HepG2 (cell line): ENCODE results near the gene MXD3. TPM values are rescaled to one million over a fixed set of nuclear protein-coding genes. Genes with fewer than 3 reads are reported as not detected.

Source experiments
- ADNP ChIP-seq: sonication (generic); formaldehyde crosslinking; IDR thresholded peaks from 2 replicates; pipeline ENCODE4 v1.4.0; 2020; ENCODE audit warnings: missing genetic modification reagents
- ATF6 ChIP-seq: sonication (generic); formaldehyde crosslinking; conservative IDR thresholded peaks from 2 replicates; pipeline ENCODE4 v1.4.0; 2020; ENCODE audit warnings: missing genetic modification reagents
- CCAR2 ChIP-seq: fragments of 200-400 bp; formaldehyde crosslinking; optimal IDR thresholded peaks from 2 replicates; pipeline ENCODE3; 2018; ENCODE audit warnings: low read depth, mild to moderate bottlenecking, low read length, moderate library complexity
- CSRNP2 ChIP-seq: sonication (generic); formaldehyde crosslinking; conservative IDR thresholded peaks from 2 replicates; pipeline ENCODE4 v1.8.0; 2022; ENCODE audit warnings: low read depth, missing genetic modification reagents
- ERF ChIP-seq: IDR thresholded peaks from 2 replicates; pipeline ENCODE4 v1.6.1; 2018; ENCODE audit warnings: missing biosample characterization, missing genetic modification reagents
- FOXA1 ChIP-seq, 2 experiments: fragments of 450-650 bp in 1 of 2; sonication (generic) in 1 of 2; formaldehyde crosslinking in 1 of 2; IDR thresholded peaks; 2 replicates each; pipeline versions ENCODE4 v1.4.0 to v1.6.1; 2016 to 2020; ENCODE audit warnings: missing genetic modification reagents in 1 of 2
- GABPB1 ChIP-seq: IDR thresholded peaks from 2 replicates; pipeline ENCODE4 v1.6.1; 2016; ENCODE audit warnings: mild to moderate bottlenecking, missing genetic modification reagents, moderate library complexity, missing compliant biosample characterization
- LRRFIP1 ChIP-seq: sonication (generic); formaldehyde crosslinking; conservative IDR thresholded peaks from 2 replicates; pipeline ENCODE4 v1.4.0; 2020; ENCODE audit warnings: missing genetic modification reagents
- MTERF4 ChIP-seq: sonication (generic); formaldehyde crosslinking; IDR thresholded peaks from 2 replicates; pipeline ENCODE4 v1.8.0; 2023; ENCODE audit warnings: mild to moderate bottlenecking, missing genetic modification reagents
- NPAS2 ChIP-seq: sonication (generic); formaldehyde crosslinking; IDR thresholded peaks from 2 replicates; pipeline ENCODE4 v1.8.0; 2022; ENCODE audit warnings: mild to moderate bottlenecking, missing genetic modification reagents, borderline replicate concordance
- ZBTB21 ChIP-seq: sonication (generic); formaldehyde crosslinking; IDR thresholded peaks from 2 replicates; pipeline ENCODE4 v1.4.0; 2020; ENCODE audit warnings: missing genetic modification reagents
- ZFP41 ChIP-seq: sonication (generic); formaldehyde crosslinking; IDR thresholded peaks from 2 replicates; pipeline ENCODE4 v1.4.0; 2020; ENCODE audit warnings: mild to moderate bottlenecking, missing genetic modification reagents, borderline replicate concordance
- ZNF18 ChIP-seq: sonication (generic); formaldehyde crosslinking; IDR thresholded peaks from 2 replicates; pipeline ENCODE4 v1.8.0; 2022; ENCODE audit warnings: mild to moderate bottlenecking, missing genetic modification reagents; ENCODE audit not compliant: insufficient replicate concordance
- ZNF513 ChIP-seq: sonication (generic); formaldehyde crosslinking; conservative IDR thresholded peaks from 2 replicates; pipeline ENCODE4 v1.5.0; 2020; ENCODE audit warnings: missing genetic modification reagents
- ZNF704 ChIP-seq: sonication (generic); formaldehyde crosslinking; IDR thresholded peaks from 2 replicates; pipeline ENCODE4 v1.8.1; 2023; ENCODE audit warnings: mild to moderate bottlenecking, inconsistent platforms, moderate library complexity, missing genetic modification reagents, borderline replicate concordance
- polyA plus RNA-seq, 8 experiments: library from polyadenylated mRNA; depleted of rRNA in 3 of 8; stranded (reverse) in 7 of 8; unstranded in 1 of 8; fragments of >200 nt; fragmentation: Illumina TruSeq in 4 of 8; extraction: Trizol in 4 of 8; gene quantifications; 2 replicates each; pipeline versions ENCODE4 v1.2.1 to v1.2.3, GENCODE V29; 2011 to 2016; ENCODE audit warnings: low read depth in 4 of 8, missing spikeins in 1 of 8, mixed read lengths in 1 of 8; ENCODE audit not compliant: insufficient read depth in 1 of 8
- total RNA-seq, 5 experiments: library from RNA; depleted of rRNA; stranded (reverse); fragments of >200 nt; fragmentation: Illumina TruSeq; extraction: Trizol; gene quantifications; 2 replicates each; pipeline ENCODE4 v1.2.3, GENCODE V29; 2016; ENCODE audit warnings: low read depth in 1 of 5

The MXD3 gene
- total and polyA plus RNA-seq, 2 of the 13 experiments (the other 11 are each of a cell fraction or from before 2014, with no cell fraction given): 10.5 to 12.8 TPM

GRCh38 chr5:177303121-177303924 lies 8.4 kb downstream of the MXD3 start, which contains the start of the genes PRELID1 and RAB24 (continued):
- TF ChIP-seq ATF6 (0 out of 2 replicates have a peak, but pooled peaks have one; percentile 47), ZNF704 (CRISPR knock-in tag) (no peak; the same call in 1 of the 2 replicates), GABPB1 (CRISPR knock-in tag) (peak; percentile 95), MTERF4 (CRISPR knock-in tag) (no peak; the same call in 1 of the 2 replicates), ZNF18 (CRISPR knock-in tag) (no peak), ERF (peak; percentile 72; the same call in 1 of the 2 replicates), ZBTB21 (CRISPR knock-in tag) (no peak), CSRNP2 (CRISPR knock-in tag) (0 out of 2 replicates have a peak, but pooled peaks have one; percentile 74), LRRFIP1 (no peak), NPAS2 (no peak), CCAR2 (no peak), FOXA1 (IDR thresholded peaks at IDR 0.05) (no peak), FOXA1 (CRISPR knock-in tag; IDR thresholded peaks at IDR 0.05) (no peak), ZNF513 (CRISPR knock-in tag) (no peak), ZFP41 (peak; percentile 56; the same call in 1 of the 2 replicates), ADNP (CRISPR knock-in tag) (no peak)
